GM23338 (cell line): ENCODE results near the gene PPCDC. TPM values are rescaled to one million over a fixed set of nuclear protein-coding genes. Genes with fewer than 3 reads are reported as not detected.

Source experiments
- ATAC-seq: fragments of 200-7000 bp; cut with Tn5 transposase; 3 replicates; pipeline ENCODE4 v1.9.1; 2020
- DNase-seq: peaks from one replicate; pipeline ENCODE4 v3.0.0-alpha.2; 2015; ENCODE audit warnings: low spot score
- H2AFZ ChIP-seq: fragments of 200-600 bp; sonication (generic); 2 replicates; pipeline ENCODE4 v1.8.0; 2016; ENCODE audit warnings: antibody characterized with exemption, mild to moderate bottlenecking, moderate library complexity
- H3F3A ChIP-seq: fragments of 200-600 bp; sonication (generic); replicated peaks from 2 replicates; pipeline ENCODE4 v1.8.0; 2017; ENCODE audit warnings: antibody characterized with exemption, mixed run types, low read depth
- H3K27ac ChIP-seq: fragments of 200-600 bp; sonication (generic); 2 replicates; pipeline ENCODE4 v1.6.1; 2016; ENCODE audit warnings: low read depth
- H3K27me3 ChIP-seq: fragments of 200-600 bp; sonication (generic); 2 replicates; pipeline ENCODE4 v1.8.0; 2016; ENCODE audit warnings: mild to moderate bottlenecking, mixed run types, moderate library complexity; ENCODE audit not compliant: insufficient read depth
- H3K36me3 ChIP-seq: fragments of 200-600 bp; sonication (generic); 2 replicates; pipeline ENCODE4 v1.8.0; 2016; ENCODE audit warnings: mild to moderate bottlenecking; ENCODE audit not compliant: insufficient read depth
- H3K4me1 ChIP-seq: fragments of 200-600 bp; sonication (generic); 2 replicates; pipeline ENCODE4 v1.8.0; 2016; ENCODE audit warnings: mild to moderate bottlenecking, moderate library complexity; ENCODE audit not compliant: insufficient read depth
- H3K4me2 ChIP-seq: fragments of 200-600 bp; sonication (generic); 2 replicates; pipeline ENCODE4 v1.7.1; 2017; ENCODE audit warnings: mixed run types
- H3K4me3 ChIP-seq: fragments of 200-600 bp; sonication (generic); 2 replicates; pipeline ENCODE4 v1.6.1; 2016; ENCODE audit warnings: mixed run types
- H3K79me2 ChIP-seq: fragments of 200-600 bp; sonication (generic); replicated peaks from 2 replicates; pipeline ENCODE4 v1.8.0; 2017; ENCODE audit warnings: mild to moderate bottlenecking; ENCODE audit not compliant: insufficient read depth
- H3K9me2 ChIP-seq: fragments of 200-600 bp; sonication (generic); 2 replicates; pipeline ENCODE4 v1.8.0; 2017; ENCODE audit not compliant: insufficient read depth
- H4K20me1 ChIP-seq: fragments of 200-600 bp; sonication (generic); replicated peaks from 2 replicates; pipeline ENCODE4 v1.8.0; 2017; ENCODE audit warnings: mild to moderate bottlenecking; ENCODE audit not compliant: insufficient read depth
- H3K27ac Mint-ChIP-seq: 2 replicates; pipeline ENCODE4 v1.8.0; 2020; ENCODE audit warnings: inconsistent platforms, mild to moderate bottlenecking, moderate library complexity, mixed read lengths
- H3K27me3 Mint-ChIP-seq: 3 replicates; pipeline ENCODE4 v1.8.0; 2022; ENCODE audit warnings: low read depth, mild to moderate bottlenecking, moderate library complexity, mixed read lengths, inconsistent platforms; ENCODE audit not compliant: insufficient read depth, poor library complexity
- H3K36me3 Mint-ChIP-seq: 3 replicates; pipeline ENCODE4 v1.8.0; 2021; ENCODE audit warnings: low read depth, mild to moderate bottlenecking, inconsistent platforms, moderate library complexity, mixed read lengths
- H3K4me1 Mint-ChIP-seq: 3 replicates; pipeline ENCODE4 v1.8.0; 2020; ENCODE audit warnings: mild to moderate bottlenecking, inconsistent platforms, mixed read lengths
- H3K4me3 Mint-ChIP-seq: 3 replicates; pipeline ENCODE4 v1.8.0; 2021; ENCODE audit warnings: moderate library complexity, mild to moderate bottlenecking, inconsistent platforms, mixed read lengths
- H3K9me3 Mint-ChIP-seq: 3 replicates; pipeline ENCODE4 v1.8.0; 2020; ENCODE audit warnings: moderate library complexity, mild to moderate bottlenecking, inconsistent platforms, mixed read lengths
- EZH2 ChIP-seq: fragments of 200-600 bp; sonication (generic); IDR thresholded peaks from one replicate; pipeline ENCODE4 v1.8.0; 2017; ENCODE audit warnings: antibody characterized with exemption, mild to moderate bottlenecking, low read depth; ENCODE audit not compliant: unreplicated experiment
- EZH2phosphoT487 ChIP-seq: fragments of 200-600 bp; sonication (generic); IDR thresholded peaks from one replicate; pipeline ENCODE4 v1.8.1; 2018; ENCODE audit warnings: antibody characterized with exemption; ENCODE audit not compliant: unreplicated experiment
- JUNB ChIP-seq: IDR thresholded peaks from one replicate; pipeline ENCODE4 v1.6.1; 2016; ENCODE audit warnings: antibody characterized with exemption; ENCODE audit not compliant: unreplicated experiment
- POLR2AphosphoS5 ChIP-seq: IDR thresholded peaks from 2 replicates; pipeline ENCODE4 v1.6.1; 2016; ENCODE audit warnings: antibody characterized with exemption, low read depth
- STAT1 ChIP-seq: IDR thresholded peaks from one replicate; pipeline ENCODE4 v1.6.1; 2016; ENCODE audit warnings: antibody characterized with exemption; ENCODE audit not compliant: unreplicated experiment
- ZNF114 ChIP-seq: fragments of 250-450 bp; sonication (Bioruptor Pico); IDR thresholded peaks from 2 replicates; pipeline ENCODE4 v1.5.0; 2020; ENCODE audit warnings: mild to moderate bottlenecking, moderate library complexity
- ZNF331 ChIP-seq: fragments of 250-450 bp; sonication (Bioruptor Pico); IDR thresholded peaks from 2 replicates; pipeline ENCODE4 v1.5.0; 2020; ENCODE audit warnings: low read depth, mild to moderate bottlenecking, moderate library complexity
- polyA plus RNA-seq: library from polyadenylated mRNA; unstranded; fragments of >200 nt; fragmentation: Nextera tagmentation; extraction: Ambion mirVana; gene quantifications from 2 replicates; pipeline ENCODE4 v1.2.1, GENCODE V29; 2016
- total RNA-seq: library from RNA; depleted of rRNA; stranded (reverse); fragments of >200 nt; shearing (Covaris generic); gene quantifications from 2 replicates; pipeline ENCODE4 v1.2.3, GENCODE V29; 2014
- TF ChIP-seq, protein P1 (sequence below), 2 experiments: fragments of 200-600 bp in 1 of 2; sonication (generic) in 1 of 2; conservative IDR thresholded peaks; 2 replicates each; pipeline versions ENCODE4 v1.5.1 to v1.6.1; 2016 to 2017; ENCODE audit warnings: antibody characterized with exemption in 2 of 2, low read depth in 2 of 2, mild to moderate bottlenecking in 2 of 2, moderate library complexity in 1 of 2
- TF ChIP-seq, protein P2 (sequence below): IDR thresholded peaks from 2 replicates; pipeline ENCODE4 v1.6.1; 2016; ENCODE audit warnings: antibody characterized with exemption
- TF ChIP-seq, protein P3 (sequence below): IDR thresholded peaks from one replicate; pipeline ENCODE4 v1.6.1; 2018; ENCODE audit warnings: antibody characterized with exemption; ENCODE audit not compliant: unreplicated experiment

The PPCDC gene
- total and polyA plus RNA-seq, 2 experiments from 2014 or later = 17.8 to 40.2 TPM

DNA sequence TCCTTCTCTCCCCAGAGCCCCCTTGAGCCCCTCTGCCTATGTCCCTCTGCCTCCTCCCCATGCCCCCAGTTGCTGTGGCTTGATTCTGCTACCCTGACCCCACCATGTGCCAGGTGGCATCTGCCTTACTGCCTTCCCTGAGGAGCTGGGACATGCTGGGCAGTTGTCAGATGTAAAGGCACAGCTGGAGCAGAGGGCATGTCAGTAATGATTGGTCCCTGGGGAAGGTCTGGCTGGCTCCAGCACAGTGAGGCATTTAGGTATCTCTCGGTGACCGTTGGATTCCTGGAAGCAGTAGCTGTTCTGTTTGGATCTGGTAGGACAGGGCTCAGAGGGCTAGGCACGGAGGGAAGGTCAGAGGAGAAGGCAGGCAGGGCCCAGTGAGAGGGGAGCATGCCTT, 3.5 kb upstream of the PPCDC start:
- peaks cover 13% of the 10 kb centered on the region for H3K27me3 Mint-ChIP-seq
- H3K36me3 Mint-ChIP-seq = peaks cover 19% of the 10 kb centered on the region
- peaks cover under 1% of the 10 kb centered on the region; the same call in 1 of the 3 replicates for H3K4me1 Mint-ChIP-seq
- Histone ChIP-seq H3K79me2 (peaks cover 14% of the 10 kb centered on the region), H3F3A (no peaks in the 10 kb centered on the region), H3K4me3 (no peak overlapping the region), H4K20me1 (0 out of 2 replicates have a peak, but pooled peaks cover 6% of the 10 kb centered on the region), H3K9me2 (no peaks in the 10 kb centered on the region), H3K4me1 (peaks cover 7% of the 10 kb centered on the region; the same call in 1 of the 2 replicates), H3K27me3 (no peaks in the 10 kb centered on the region), H3K4me2 (no peak overlapping the region), H3K36me3 (no peaks in the 10 kb centered on the region), H3K27ac (no peak overlapping the region), H2AFZ (no peak overlapping the region)
- no peak overlapping the region for H3K27ac Mint-ChIP-seq
- ATAC-seq (no peak), DNase-seq (no peak)
- H3K9me3 Mint-ChIP-seq = no peaks in the 10 kb centered on the region
- no peak overlapping the region for H3K4me3 Mint-ChIP-seq
- TF ChIP-seq, protein P1, sequence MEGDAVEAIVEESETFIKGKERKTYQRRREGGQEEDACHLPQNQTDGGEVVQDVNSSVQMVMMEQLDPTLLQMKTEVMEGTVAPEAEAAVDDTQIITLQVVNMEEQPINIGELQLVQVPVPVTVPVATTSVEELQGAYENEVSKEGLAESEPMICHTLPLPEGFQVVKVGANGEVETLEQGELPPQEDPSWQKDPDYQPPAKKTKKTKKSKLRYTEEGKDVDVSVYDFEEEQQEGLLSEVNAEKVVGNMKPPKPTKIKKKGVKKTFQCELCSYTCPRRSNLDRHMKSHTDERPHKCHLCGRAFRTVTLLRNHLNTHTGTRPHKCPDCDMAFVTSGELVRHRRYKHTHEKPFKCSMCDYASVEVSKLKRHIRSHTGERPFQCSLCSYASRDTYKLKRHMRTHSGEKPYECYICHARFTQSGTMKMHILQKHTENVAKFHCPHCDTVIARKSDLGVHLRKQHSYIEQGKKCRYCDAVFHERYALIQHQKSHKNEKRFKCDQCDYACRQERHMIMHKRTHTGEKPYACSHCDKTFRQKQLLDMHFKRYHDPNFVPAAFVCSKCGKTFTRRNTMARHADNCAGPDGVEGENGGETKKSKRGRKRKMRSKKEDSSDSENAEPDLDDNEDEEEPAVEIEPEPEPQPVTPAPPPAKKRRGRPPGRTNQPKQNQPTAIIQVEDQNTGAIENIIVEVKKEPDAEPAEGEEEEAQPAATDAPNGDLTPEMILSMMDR (conservative IDR thresholded peaks at IDR 0.05; ENCODE audit: low read depth in 2 of 2) = no peak
- TF ChIP-seq EZH2phosphoT487 (no peak), ZNF114 (CRISPR knock-in tag) (no peak), POLR2AphosphoS5 (no peak), ZNF331 (no peak), EZH2 (no peak), STAT1 (no peak), JUNB (no peak)
- TF ChIP-seq, protein P2, sequence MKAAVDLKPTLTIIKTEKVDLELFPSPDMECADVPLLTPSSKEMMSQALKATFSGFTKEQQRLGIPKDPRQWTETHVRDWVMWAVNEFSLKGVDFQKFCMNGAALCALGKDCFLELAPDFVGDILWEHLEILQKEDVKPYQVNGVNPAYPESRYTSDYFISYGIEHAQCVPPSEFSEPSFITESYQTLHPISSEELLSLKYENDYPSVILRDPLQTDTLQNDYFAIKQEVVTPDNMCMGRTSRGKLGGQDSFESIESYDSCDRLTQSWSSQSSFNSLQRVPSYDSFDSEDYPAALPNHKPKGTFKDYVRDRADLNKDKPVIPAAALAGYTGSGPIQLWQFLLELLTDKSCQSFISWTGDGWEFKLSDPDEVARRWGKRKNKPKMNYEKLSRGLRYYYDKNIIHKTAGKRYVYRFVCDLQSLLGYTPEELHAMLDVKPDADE = no peak
- TF ChIP-seq, protein P3, sequence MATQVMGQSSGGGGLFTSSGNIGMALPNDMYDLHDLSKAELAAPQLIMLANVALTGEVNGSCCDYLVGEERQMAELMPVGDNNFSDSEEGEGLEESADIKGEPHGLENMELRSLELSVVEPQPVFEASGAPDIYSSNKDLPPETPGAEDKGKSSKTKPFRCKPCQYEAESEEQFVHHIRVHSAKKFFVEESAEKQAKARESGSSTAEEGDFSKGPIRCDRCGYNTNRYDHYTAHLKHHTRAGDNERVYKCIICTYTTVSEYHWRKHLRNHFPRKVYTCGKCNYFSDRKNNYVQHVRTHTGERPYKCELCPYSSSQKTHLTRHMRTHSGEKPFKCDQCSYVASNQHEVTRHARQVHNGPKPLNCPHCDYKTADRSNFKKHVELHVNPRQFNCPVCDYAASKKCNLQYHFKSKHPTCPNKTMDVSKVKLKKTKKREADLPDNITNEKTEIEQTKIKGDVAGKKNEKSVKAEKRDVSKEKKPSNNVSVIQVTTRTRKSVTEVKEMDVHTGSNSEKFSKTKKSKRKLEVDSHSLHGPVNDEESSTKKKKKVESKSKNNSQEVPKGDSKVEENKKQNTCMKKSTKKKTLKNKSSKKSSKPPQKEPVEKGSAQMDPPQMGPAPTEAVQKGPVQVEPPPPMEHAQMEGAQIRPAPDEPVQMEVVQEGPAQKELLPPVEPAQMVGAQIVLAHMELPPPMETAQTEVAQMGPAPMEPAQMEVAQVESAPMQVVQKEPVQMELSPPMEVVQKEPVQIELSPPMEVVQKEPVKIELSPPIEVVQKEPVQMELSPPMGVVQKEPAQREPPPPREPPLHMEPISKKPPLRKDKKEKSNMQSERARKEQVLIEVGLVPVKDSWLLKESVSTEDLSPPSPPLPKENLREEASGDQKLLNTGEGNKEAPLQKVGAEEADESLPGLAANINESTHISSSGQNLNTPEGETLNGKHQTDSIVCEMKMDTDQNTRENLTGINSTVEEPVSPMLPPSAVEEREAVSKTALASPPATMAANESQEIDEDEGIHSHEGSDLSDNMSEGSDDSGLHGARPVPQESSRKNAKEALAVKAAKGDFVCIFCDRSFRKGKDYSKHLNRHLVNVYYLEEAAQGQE = no peak
